ENCODE data around the gene SPINK1. TPM values are rescaled to one million over a fixed set of nuclear protein-coding genes. Genes with fewer than 3 reads are reported as not detected.

The SPINK1 gene, protein sequence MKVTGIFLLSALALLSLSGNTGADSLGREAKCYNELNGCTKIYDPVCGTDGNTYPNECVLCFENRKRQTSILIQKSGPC
- total RNA-seq: 10 to 100 TPM in 1 of 4 donors, 1 to 10 TPM in 2, not detected in 1; 1.2 to 52.2 (median 1.5) TPM

GRCh38 chr5:147831465-147831864 is at the start of gene SPINK1:
Gene SPINK1 (minus strand): TSS chr5:147831671. CDS start chr5:147831577, 94 bp downstream.
- TF ChIP-seq CTCF (IDR thresholded peaks at IDR 0.05) (no peak), POLR2A (IDR thresholded peaks at IDR 0.05) (no peak)
- 93 to 95% methylated on average over 3 of the region's 3 CpGs for WGBS, 2 donors
- no peak for DNase-seq (ENCODE audit: low spot score in 2 of 2)
- H3K4me3 ChIP-seq (ENCODE audit: low read depth, poor library complexity, severe bottlenecking): no peak within 1 kb of the TSS
- intact Hi-C loops (cut with DNase I; ENCODE audit: low total_unique reads): loop anchor here (10.0 kb wide), 1 partner anchor 207 kb away; no protein-coding TSS in a partner anchor

GRCh38 chr5:147880487-147880886 is 49.0 kb upstream of the SPINK1 start:
- intact Hi-C loops (cut with DNase I; ENCODE audit: low total_unique reads): loop anchor here (10.0 kb wide), 1 partner anchor 54 kb away; no protein-coding TSS in a partner anchor
- no peak for DNase-seq (ENCODE audit: low spot score in 2 of 2)
- WGBS, 2 donors: 78 to 80% methylated on average over 2 of the region's 2 CpGs

GRCh38 chr5:147879784-147880183 is 48.3 kb upstream of the SPINK1 start:
- WGBS, 2 donors: 93 to 94% methylated on average over 3 of the region's 3 CpGs

More at GRCh38 chr5:147880487-147880886, 49.0 kb upstream of the SPINK1 start:
- no peak overlapping the region for H3K4me3 ChIP-seq (ENCODE audit: low read depth, poor library complexity, severe bottlenecking)
- TF ChIP-seq CTCF (IDR thresholded peaks at IDR 0.05): no peak
- TF ChIP-seq POLR2A (IDR thresholded peaks at IDR 0.05): no peak

DNA sequence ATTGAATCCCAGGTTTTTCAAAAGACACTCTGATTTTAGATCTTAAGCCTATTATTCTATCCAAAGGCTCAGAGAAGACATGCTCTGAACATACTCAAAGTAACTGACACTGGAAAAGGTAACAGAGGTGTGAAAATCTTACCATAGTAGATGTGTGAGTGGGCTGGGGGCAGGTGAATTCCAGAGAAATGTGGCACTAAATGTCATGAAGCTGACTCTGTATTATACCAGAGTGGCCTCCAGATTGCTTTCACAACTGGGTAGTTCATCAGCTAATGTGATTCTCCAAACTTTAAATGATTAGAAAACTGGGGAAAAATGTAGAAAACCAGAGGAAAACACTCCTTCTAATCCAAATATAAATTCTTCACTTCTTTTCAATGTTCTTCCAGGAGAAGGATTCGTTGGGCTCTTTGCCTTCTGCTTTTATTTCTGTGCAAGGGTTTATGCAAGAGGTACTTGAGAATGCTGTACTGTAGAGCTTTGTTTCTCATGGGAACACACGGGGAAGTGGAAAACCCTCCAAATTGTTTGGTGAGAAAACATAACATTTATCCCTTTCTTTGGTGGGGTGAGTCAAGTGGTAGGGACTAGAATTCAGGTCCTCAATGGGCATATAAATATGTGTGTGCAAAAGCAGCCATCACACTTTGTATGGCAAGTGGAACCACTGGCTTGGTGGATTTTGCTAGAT is 46.7 kb upstream of the SPINK1 start, which contains the start of gene SCGB3A2:
Gene SCGB3A2, plus strand, starts transcription at position 646 of the 694 bp plus-strand sequence. CDS start 93 bp downstream, outside the sequence.
- WGBS, 2 donors: 75 to 76% methylated on average over 2 of the region's 2 CpGs
- no peak for TF ChIP-seq CTCF (IDR thresholded peaks at IDR 0.05)
- TF ChIP-seq POLR2A (IDR thresholded peaks at IDR 0.05): no peak
- DNase-seq (ENCODE audit: low spot score in 2 of 2): no peak
- intact Hi-C loops (cut with DNase I; ENCODE audit: low total_unique reads): no loop called here
- no peak within 1 kb of the TSS for H3K4me3 ChIP-seq (ENCODE audit: low read depth, poor library complexity, severe bottlenecking)

More at GRCh38 chr5:147879784-147880183, 48.3 kb upstream of the SPINK1 start:
- no peak for DNase-seq (ENCODE audit: low spot score in 2 of 2)
- TF ChIP-seq CTCF (IDR thresholded peaks at IDR 0.05) (no peak), POLR2A (IDR thresholded peaks at IDR 0.05) (no peak)
- no peak overlapping the region for H3K4me3 ChIP-seq (ENCODE audit: low read depth, poor library complexity, severe bottlenecking)
- intact Hi-C loops (cut with DNase I; ENCODE audit: low total_unique reads): loop anchor here (10.0 kb wide), 1 partner anchor 55 kb away; no protein-coding TSS in a partner anchor

DNA sequence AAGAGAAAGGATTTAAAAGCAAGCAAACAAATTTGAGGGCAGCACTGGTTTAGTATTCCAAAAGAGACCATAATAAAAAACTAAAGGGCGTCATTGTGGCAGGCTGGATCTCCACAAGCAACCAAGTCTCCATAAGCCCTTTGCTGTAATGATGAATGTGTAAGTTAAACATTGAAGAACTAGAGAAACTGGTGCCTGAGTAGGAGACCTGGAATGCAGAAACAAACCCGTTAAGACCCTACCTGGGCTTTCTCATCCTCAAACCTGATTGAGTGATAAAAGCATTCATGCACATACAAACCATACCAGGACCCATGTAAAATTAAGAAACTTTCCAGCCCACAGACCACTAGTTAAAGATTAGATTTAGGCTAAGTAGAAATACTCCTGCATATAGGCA is 45.2 kb upstream of the SPINK1 start:
- H3K4me3 ChIP-seq (ENCODE audit: low read depth, poor library complexity, severe bottlenecking): no peak overlapping the region
- DNase-seq (ENCODE audit: low spot score in 2 of 2): no peak
- intact Hi-C loops (cut with DNase I; ENCODE audit: low total_unique reads): no loop called here
- WGBS, 2 donors: 62 to 66% methylated on average over 2 of the region's 2 CpGs
- no peak for TF ChIP-seq POLR2A (IDR thresholded peaks at IDR 0.05)
- TF ChIP-seq CTCF (IDR thresholded peaks at IDR 0.05): no peak

All from lower leg skin (tissue), 4 donors.